Endodermal cell (in vitro differentiated cells): ENCODE measurements around the gene TSTD1. TPM values are rescaled to one million over a fixed set of nuclear protein-coding genes. Genes with fewer than 3 reads are reported as not detected.

Experiments
- DNase-seq: peaks from one replicate; pipeline ENCODE4 v3.0.0-alpha.2; 2017
- H3K27ac ChIP-seq: 2 replicates; pipeline ENCODE4 v1.5.1; 2013; ENCODE audit warnings: mild to moderate bottlenecking, low read depth, low read length, moderate library complexity
- H3K27me3 ChIP-seq: 2 replicates; pipeline ENCODE4 v1.6.1; 2013; ENCODE audit warnings: mild to moderate bottlenecking, low read length, moderate library complexity; ENCODE audit not compliant: insufficient read depth, control insufficient read depth, poor library complexity, severe bottlenecking
- H3K36me3 ChIP-seq: 2 replicates; pipeline ENCODE4 v1.7.0; 2013; ENCODE audit warnings: mild to moderate bottlenecking, low read length, moderate library complexity; ENCODE audit not compliant: control insufficient read depth, insufficient read depth
- H3K4me1 ChIP-seq: one replicate; pipeline ENCODE4 v1.7.0; 2013; ENCODE audit warnings: low read length; ENCODE audit not compliant: control insufficient read depth, insufficient read depth
- H3K4me3 ChIP-seq: 2 replicates; pipeline ENCODE4 v1.5.1; 2013; ENCODE audit warnings: mild to moderate bottlenecking, low read length, moderate library complexity
- H3K9ac ChIP-seq: 2 replicates; pipeline ENCODE4 v1.6.1; 2013; ENCODE audit warnings: mild to moderate bottlenecking, low read length, moderate library complexity; ENCODE audit not compliant: poor library complexity, severe bottlenecking; ENCODE audit errors: extremely low read depth
- H3K9me3 ChIP-seq: 2 replicates; pipeline ENCODE4 v1.6.1; 2013; ENCODE audit warnings: mild to moderate bottlenecking, low read length, moderate library complexity; ENCODE audit not compliant: control insufficient read depth
- H3K27ac Mint-ChIP-seq: 2 replicates; pipeline ENCODE4 v1.8.0; 2020; ENCODE audit warnings: mixed read lengths
- H3K27me3 Mint-ChIP-seq: 2 replicates; pipeline ENCODE4 v1.8.0; 2021; ENCODE audit warnings: mild to moderate bottlenecking, mixed read lengths; ENCODE audit not compliant: insufficient read depth
- H3K36me3 Mint-ChIP-seq: 2 replicates; pipeline ENCODE4 v1.8.0; 2020; ENCODE audit warnings: low read depth, mixed read lengths
- H3K4me1 Mint-ChIP-seq: 2 replicates; pipeline ENCODE4 v1.8.0; 2020; ENCODE audit warnings: mixed read lengths
- H3K4me3 Mint-ChIP-seq: 2 replicates; pipeline ENCODE4 v1.8.0; 2020; ENCODE audit warnings: mild to moderate bottlenecking, moderate library complexity, mixed read lengths
- H3K9me3 Mint-ChIP-seq: 2 replicates; pipeline ENCODE4 v1.8.0; 2020; ENCODE audit warnings: mild to moderate bottlenecking, mixed read lengths
- WGBS, 2 experiments: methylation state at CpG; one replicate each; pipeline versions ENCODE4 v1.1.5 to v1.1.7; 2013; ENCODE audit warnings: missing lambda C conversion rate in 2 of 2, mixed read lengths in 1 of 2; ENCODE audit not compliant: insufficient coverage in 1 of 2, insufficient read length in 1 of 2; 5-methylcytosine and 5-hydroxymethylcytosine counted together
- total RNA-seq, 2 donors: library from RNA; stranded (reverse); fragmentation: NEBNext Ultra II Directional in 1 of 2; extraction: Animal tissue kit (Norgen Biotek cat#: 25700) in 1 of 2; gene quantifications; 2 replicates in 1 of 2; 3 replicates in 1 of 2; pipeline ENCODE4 v1.2.1, GENCODE V29; 2021
- TF ChIP-seq, protein P1 (sequence below): fragments of 200-600 bp; sonication (generic); conservative IDR thresholded peaks from 2 replicates; pipeline ENCODE4 v1.5.0; 2021; ENCODE audit warnings: antibody characterized with exemption, mild to moderate bottlenecking

Gene TSTD1
- total RNA-seq, 2 donors from 2014 or later, result 59.1 to 76.4 TPM

DNA sequence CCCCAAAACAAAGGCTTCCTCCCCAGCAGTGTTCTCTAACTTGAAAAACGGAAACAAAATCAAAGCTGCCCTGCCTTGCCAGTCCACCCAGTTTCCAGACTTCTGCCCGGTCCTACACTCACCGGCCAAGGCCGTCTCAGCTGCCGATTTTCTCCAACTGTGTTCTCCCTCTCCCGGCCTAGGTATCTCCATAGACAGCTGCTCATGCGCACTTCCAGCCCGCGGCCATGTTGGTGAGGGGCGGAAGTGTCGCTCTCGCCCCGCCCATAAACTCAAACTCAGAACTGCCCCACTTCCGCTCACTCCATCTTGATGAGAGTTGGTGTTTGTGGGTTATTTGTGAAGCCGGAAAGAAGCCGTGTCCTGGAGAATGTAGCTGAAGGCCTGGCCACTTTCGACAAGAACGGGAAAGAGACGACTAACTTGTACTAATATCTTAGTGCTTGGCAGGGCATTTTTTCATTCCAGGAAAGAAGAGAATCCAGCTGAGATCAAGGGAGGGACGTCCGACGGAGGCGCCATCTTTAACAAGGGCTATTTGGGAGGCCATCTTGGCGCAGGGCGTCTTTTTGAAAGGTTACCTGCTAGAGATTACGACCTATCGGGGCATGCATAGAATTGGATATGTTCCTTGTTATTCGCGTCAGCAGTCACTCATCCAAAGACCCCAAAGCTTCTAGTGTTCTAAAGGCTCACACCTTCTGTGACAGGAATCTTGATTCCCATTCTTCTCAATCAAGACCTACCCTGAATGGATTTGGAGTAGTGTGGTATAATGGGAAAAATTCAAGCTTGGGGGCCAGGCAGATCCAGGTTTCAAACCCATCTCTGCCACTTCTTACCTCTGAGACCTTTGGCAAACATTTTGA is 7.2 kb upstream of the TSTD1 start, which contains the start of gene USF1:
Gene USF1, minus strand, starts transcription at position 242 of the 869 bp plus-strand sequence. CDS start 2,702 bp downstream, outside the sequence.
- H3K9me3 Mint-ChIP-seq, result peaks cover 13% of the 10 kb centered on the region
- WGBS, 2 experiments, result 0 to 1% methylated on average over 15 to 29 of the region's 29 CpGs

DNA sequence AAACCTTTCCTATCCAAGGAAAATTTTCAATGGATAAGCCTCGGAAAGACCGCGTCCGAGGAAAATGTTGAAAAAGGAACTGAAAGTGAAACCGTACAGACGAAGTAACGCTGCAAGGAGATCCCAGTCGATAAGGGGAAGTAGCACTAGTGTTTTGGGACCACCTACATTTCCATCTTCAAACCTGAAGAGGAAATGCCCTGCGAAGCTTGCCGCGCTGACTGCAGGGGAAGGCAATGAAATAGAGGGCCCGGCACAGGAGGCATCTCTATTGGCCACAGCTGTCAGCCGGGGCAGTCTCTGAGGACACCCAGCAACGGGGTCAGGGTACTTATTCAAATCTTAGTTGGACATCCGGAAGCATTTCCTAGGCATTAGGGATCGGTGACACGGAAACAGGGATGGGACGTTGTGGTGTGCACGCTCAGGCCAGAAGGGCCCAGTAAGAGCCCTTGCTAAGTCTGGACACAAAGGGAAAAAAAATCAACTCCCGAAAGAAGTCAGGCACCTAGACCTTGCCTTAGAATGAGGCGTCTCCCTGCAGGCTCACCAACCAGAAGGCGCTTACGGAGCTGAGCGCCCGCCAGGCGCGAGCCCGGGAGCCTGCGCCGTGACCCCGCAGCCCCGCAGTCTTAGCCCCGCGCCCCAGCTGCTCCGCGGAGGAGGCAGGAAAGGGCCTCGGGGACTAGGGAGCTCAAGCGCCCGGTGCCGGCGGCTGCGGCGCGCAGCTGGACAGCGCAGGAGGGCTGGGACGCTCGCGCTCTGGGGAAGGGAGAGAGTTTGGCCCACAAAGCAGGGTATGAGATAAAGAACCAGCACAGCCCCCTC is 6.4 kb upstream of the TSTD1 start:
- peaks cover 20% of the 10 kb centered on the region for H3K4me1 Mint-ChIP-seq
- WGBS, 2 experiments, result 1 to 3% methylated on average over 21 to 48 of the region's 48 CpGs
- peak overlapping the region; percentile 98 for H3K27ac Mint-ChIP-seq
- H3K27me3 Mint-ChIP-seq, result peaks cover 22% of the 10 kb centered on the region
- peak overlapping the region; percentile 77 for H3K4me3 Mint-ChIP-seq
- Histone ChIP-seq H3K27ac (peak overlapping the region; percentile 91), H3K4me1 (peaks cover 9% of the 10 kb centered on the region), H3K27me3 (no peaks in the 10 kb centered on the region), H3K9me3 (no peaks in the 10 kb centered on the region), H3K4me3 (peak overlapping the region; percentile 97), H3K36me3 (peaks cover 31% of the 10 kb centered on the region), H3K9ac (peak overlapping the region; percentile 90)
- H3K36me3 Mint-ChIP-seq, result peaks cover 37% of the 10 kb centered on the region
- H3K9me3 Mint-ChIP-seq, result peaks cover 13% of the 10 kb centered on the region
- DNase-seq, result peak; percentile 84
- TF ChIP-seq, protein P1, sequence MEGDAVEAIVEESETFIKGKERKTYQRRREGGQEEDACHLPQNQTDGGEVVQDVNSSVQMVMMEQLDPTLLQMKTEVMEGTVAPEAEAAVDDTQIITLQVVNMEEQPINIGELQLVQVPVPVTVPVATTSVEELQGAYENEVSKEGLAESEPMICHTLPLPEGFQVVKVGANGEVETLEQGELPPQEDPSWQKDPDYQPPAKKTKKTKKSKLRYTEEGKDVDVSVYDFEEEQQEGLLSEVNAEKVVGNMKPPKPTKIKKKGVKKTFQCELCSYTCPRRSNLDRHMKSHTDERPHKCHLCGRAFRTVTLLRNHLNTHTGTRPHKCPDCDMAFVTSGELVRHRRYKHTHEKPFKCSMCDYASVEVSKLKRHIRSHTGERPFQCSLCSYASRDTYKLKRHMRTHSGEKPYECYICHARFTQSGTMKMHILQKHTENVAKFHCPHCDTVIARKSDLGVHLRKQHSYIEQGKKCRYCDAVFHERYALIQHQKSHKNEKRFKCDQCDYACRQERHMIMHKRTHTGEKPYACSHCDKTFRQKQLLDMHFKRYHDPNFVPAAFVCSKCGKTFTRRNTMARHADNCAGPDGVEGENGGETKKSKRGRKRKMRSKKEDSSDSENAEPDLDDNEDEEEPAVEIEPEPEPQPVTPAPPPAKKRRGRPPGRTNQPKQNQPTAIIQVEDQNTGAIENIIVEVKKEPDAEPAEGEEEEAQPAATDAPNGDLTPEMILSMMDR, result no peak

More for the DNA sequence above, 7.2 kb upstream of the TSTD1 start, which contains the start of gene USF1:
- H3K27me3 Mint-ChIP-seq, result peaks cover 22% of the 10 kb centered on the region
- peak within 1 kb of the TSS; percentile 98 for H3K27ac Mint-ChIP-seq
- peak within 1 kb of the TSS; percentile 90 for H3K9ac ChIP-seq
- DNase-seq, result peak; percentile 97
- peak within 1 kb of the TSS; percentile 91 for H3K27ac ChIP-seq
- H3K36me3 ChIP-seq, result peaks cover 22% of the 10 kb centered on the region
- H3K36me3 Mint-ChIP-seq, result peaks cover 29% of the 10 kb centered on the region
- H3K4me3 ChIP-seq, result peak within 1 kb of the TSS; percentile 97
- peaks cover 9% of the 10 kb centered on the region for H3K4me1 ChIP-seq
- no peaks in the 10 kb centered on the region for H3K27me3 ChIP-seq
- H3K4me3 Mint-ChIP-seq, result peak within 1 kb of the TSS; percentile 77
- peaks cover 20% of the 10 kb centered on the region for H3K4me1 Mint-ChIP-seq
- TF ChIP-seq, protein P1, result no peak
- H3K9me3 ChIP-seq, result no peaks in the 10 kb centered on the region

DNA sequence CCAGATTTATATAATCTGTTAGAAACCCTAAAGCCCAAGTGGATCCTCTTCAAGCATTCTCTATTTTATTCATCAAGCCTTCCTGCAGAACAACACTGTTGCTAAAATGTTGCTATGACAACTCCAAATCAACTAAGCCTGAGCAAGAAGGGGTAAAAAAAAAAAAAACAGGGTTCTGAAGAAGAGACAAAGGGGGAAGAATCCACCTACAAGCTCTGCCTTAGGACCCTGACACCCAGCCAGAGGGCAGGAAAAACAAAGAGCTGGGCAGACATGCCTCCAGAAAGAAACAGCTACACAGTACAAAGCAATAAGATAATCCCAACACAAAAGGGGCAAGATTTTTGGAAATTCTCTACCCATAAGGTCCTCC is 5.8 kb upstream of the TSTD1 start:
- Histone ChIP-seq H3K27me3 (no peaks in the 10 kb centered on the region), H3K27ac (peak overlapping the region; percentile 70), H3K36me3 (peaks cover 37% of the 10 kb centered on the region), H3K4me1 (peaks cover 9% of the 10 kb centered on the region), H3K9me3 (no peaks in the 10 kb centered on the region), H3K9ac (peak overlapping the region; percentile 90), H3K4me3 (peak overlapping the region; percentile 97)
- TF ChIP-seq, protein P1, result no peak
- Mint-ChIP-seq H3K36me3 (peaks cover 43% of the 10 kb centered on the region), H3K27me3 (peaks cover 22% of the 10 kb centered on the region), H3K9me3 (peaks cover 13% of the 10 kb centered on the region), H3K4me3 (peak overlapping the region; percentile 77), H3K4me1 (peaks cover 20% of the 10 kb centered on the region), H3K27ac (peak overlapping the region; percentile 98)
- DNase-seq, result peak; percentile 39
